ENCODE data around the gene PADI4.
A peak's percentile ranks its signal among the peaks of the same experiment; 100 is the strongest.
"Not testable (repeated sequence)": the region's sequence is repeated elsewhere in the genome, so short reads cannot be mapped to it uniquely, and the experiment has no call there.

Gene PADI4

DNA sequence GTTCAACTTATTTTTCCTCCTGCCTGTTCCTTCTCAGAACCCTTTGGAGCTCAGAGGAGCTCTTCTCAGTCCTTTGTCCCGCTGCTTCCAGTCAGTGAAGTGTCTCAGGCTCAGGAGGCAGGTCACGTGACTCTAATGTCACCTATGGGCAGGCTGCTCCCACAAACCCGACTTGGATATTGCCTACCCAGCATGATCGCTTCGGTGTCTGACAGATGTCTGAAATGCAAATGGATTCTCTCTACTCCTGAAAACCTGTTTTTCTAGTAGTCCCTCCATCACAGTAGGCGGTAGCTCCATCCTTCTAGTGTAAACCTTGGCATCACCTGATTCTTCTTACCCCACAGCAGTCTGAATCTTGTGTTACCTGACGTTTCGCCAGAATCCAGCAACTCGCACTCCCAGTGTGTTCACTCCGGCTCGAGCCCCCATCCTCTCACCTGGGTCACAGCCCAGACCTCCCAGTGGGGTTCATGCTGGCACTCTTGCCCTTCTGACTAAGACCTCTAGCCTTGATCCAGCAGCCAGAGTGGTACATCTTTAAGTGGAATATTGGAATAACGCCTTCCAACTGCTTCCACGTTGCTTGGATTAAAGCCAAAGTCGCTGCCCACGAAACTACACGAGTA lies 69.4 kb downstream of the PADI4 start:
- DNase-seq: no peak

GRCh38 chr1:17381161-17381560 lies 73.2 kb downstream of the PADI4 start:
- DNase-seq: no peak

DNA sequence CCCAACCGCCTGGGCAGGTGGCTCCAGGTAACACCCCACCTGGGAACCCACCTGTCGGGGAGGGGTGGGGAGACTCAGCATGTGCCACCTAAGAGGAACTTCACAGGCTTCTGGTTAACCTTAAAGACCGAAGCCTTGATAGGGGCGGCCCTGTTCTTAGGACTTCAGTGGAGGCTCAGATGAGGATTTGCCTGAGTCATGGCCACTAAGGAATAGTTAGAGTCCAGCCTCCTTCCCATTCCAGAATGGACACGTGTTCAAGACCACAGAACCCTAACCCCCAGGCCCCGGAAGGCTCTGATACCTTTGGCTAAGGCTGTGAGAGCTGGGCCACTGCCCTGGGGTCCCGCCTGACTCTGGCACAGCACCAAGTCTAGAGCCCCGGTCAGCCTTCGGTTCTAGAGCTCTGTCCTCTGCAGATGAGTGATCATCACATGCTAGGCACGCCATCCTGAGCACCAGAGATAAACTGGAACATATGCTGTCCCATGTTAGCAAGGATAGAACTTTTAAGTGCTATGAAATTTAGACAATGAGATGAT lies 84.3 kb downstream of the PADI4 start:
- no peak for DNase-seq

GRCh38 chr1:17393230-17393629 lies 85.2 kb downstream of the PADI4 start:
- DNase-seq: no peak

GRCh38 chr1:17397910-17398695 lies 90.1 kb downstream of the PADI4 start:
- DNase-seq: peak in 1 of 56 donors; percentile 29

GRCh38 chr1:17400725-17401341 lies 92.8 kb downstream of the PADI4 start:
- DNase-seq: no peak

GRCh38 chr1:17401841-17402240 lies 93.8 kb downstream of the PADI4 start:
- no peak for DNase-seq

DNA sequence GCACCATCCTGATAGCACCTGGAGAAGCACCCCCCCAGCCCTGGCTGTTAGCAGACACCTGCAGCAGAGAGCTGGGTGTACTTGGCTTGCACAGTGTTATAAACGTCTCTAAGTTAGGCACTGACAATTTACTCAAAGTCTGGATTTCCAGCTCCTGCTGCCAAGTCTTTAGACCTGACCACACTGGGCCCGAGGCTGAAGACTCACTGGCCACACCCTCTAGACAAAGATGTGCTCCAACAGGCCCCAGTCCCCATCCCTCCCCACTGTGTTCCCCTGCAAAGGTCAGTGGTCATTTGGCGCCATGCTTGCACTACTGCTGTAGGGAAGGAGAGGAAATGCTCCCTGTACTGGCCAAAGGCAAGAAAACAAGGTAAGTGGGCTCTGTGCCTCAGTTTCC lies 95.1 kb downstream of the PADI4 start:
- no peak for DNase-seq

DNA sequence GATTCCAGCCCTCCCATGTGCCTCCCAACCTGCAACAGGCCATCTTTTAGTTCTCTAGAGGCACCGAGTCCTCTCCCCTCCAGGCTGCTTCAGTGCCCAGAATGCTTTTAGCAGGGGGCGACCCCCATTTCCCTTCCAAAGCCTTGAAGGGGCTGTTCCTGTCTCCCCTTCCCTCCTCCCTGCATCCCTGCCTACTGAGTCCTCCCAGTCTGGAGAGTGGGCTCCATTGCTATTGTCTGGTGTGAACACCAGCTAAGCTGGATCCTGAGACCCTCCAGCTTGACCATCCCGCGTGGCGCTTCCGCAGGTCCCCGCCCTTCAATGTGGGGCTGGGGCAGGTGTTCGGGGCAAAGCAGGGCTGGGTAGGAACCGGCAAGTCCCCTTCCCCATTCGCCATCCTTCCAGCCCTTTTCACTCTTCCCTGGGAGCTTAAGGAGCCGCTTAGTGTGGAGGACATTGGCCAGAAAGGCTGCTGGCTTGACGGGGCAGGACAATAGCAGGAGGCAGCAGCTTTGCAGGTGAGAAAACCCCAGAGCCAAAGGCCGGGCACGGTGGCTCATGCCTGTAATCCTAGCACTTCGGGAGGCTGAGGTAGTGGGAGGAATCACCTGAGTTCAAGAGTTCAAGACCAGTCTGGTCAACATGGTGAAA lies 96.2 kb downstream of the PADI4 start:
- DNase-seq: no peak

- no peak for DNase-seq
Measured at GRCh38 chr1:17404820-17405219, 96.8 kb downstream of the PADI4 start.

GRCh38 chr1:17405898-17406759 lies 98.1 kb downstream of the PADI4 start:
- peak in 40 of 56 donors; percentile 3 to 73 (median 20) for DNase-seq

DNA sequence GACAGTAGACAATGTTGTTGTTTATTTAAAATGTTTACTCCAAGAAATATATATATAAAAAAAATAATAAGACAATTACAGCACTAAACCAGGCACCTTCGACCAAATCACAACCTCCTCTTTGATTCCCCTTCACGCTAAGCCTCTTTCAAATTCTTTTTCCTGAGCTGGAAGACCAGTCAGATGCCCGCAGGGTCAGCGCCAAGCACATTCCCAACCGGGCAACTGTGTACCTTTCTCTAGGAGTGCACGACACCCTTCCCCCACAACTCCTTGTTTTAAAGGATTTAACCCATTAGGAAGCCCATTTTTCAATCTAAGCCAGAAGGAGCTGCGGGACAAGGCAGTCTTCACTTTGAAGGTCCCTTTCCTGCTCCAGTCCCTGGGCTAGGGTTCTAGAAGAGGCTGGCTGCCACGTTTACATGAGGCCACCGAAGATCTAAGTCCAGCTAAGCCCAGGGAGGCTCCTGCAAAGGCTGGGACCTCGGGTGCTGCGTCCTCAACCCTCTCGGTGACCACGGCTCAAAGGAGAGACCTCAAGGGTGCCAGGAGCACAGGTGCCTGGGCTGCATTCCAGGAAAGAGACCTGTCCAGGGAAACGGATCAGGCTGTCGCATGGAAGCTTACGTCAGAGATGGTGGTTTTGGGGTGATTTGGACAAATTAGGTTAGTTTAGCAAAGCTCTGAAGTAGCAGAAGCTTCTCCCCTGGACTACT lies 98.9 kb downstream of the PADI4 start:
- not testable (repeated sequence) for DNase-seq

DNA sequence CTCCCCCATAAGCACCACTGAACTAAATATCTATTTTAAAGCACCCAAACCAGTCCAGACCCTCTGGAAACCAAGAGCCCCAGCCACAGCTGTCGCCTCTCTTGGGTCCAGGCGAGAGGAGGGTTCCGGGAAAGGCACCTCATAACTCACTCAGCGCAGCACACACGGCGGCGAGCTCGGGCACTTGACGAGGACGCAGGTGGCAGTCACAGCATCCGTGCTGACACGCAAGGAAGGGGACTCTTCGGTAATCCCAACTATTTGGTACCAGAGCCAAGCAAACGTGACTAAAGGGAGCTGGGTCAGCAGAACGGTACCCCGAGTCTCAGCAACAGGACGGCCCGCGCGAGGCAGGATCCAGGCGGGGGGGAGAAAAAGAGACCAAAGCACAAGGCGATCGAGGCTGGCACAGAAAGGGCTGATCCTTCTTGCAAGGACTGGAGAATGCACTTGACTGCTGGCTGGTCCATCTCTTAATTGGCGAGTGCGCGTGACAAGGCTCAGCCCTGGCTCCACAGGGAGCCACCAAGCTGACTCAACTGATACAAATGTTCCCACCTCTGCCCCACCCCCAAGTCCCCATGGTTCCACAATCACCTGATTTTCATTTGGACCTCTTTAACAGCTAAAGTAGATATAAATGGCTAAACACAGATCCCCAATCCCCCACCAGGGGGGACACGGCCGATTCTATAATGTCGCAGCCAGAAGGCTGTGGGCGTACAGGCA lies 100.0 kb downstream of the PADI4 start:
- DNase-seq: not testable (repeated sequence)

DNA sequence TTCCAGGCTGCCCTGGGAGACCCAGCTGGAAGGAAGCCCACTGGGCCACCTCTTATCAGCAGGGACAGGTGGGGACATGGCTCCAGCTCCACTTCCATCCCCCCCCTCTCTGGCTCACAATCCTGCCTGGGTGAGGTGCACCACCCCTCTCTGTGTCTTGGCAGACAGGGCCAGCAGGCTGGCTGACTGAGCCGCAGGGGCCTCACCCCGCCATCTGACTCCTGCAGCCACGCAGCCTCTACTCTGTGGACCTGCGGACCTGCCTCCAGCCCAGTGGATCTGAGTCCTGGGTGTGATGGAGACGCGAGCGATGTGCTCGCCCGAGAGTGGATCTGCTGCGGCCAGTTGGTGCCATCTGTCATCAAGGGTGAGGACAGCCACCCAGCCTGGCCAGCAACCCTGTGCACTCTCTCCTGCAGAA lies 101.4 kb downstream of the PADI4 start:
- DNase-seq: no peak

GRCh38 chr1:17412093-17412870 lies 104.3 kb downstream of the PADI4 start:
- DNase-seq: no peak
